MM.1S (cell line): ENCODE results near the gene DNAH6.

Source experiments
- DNase-seq: peaks from one replicate; pipeline ENCODE4 v3.0.0-alpha.2; 2015
- H2AFZ ChIP-seq: fragments of 300-600 bp; sonication (generic); 2 replicates; pipeline ENCODE4 v1.6.0; 2016; ENCODE audit warnings: antibody characterized with exemption, low read length
- H3F3A ChIP-seq: fragments of 300-600 bp; sonication (generic); 2 replicates; pipeline ENCODE4 v1.6.1; 2016; ENCODE audit warnings: mild to moderate bottlenecking, antibody characterized with exemption, low read length, moderate library complexity, mixed read lengths; ENCODE audit not compliant: insufficient read depth
- H3K27ac ChIP-seq: fragments of 300-600 bp; sonication (generic); 2 replicates; pipeline ENCODE4 v1.5.1; 2016; ENCODE audit warnings: mild to moderate bottlenecking, low read length
- H3K27me3 ChIP-seq: fragments of 300-600 bp; sonication (generic); replicated peaks from 2 replicates; pipeline ENCODE4 v1.6.0; 2016; ENCODE audit warnings: low read length; ENCODE audit not compliant: insufficient read depth
- H3K36me3 ChIP-seq: fragments of 300-600 bp; sonication (generic); replicated peaks from 2 replicates; pipeline ENCODE4 v1.6.1; 2016; ENCODE audit warnings: mild to moderate bottlenecking, low read length, mixed read lengths; ENCODE audit not compliant: insufficient read depth
- H3K4me1 ChIP-seq: fragments of 300-600 bp; sonication (generic); 2 replicates; pipeline ENCODE4 v1.6.1; 2016; ENCODE audit warnings: low read length, mixed read lengths
- H3K4me2 ChIP-seq: fragments of 300-600 bp; sonication (generic); 2 replicates; pipeline ENCODE4 v1.6.0; 2016; ENCODE audit warnings: low read depth, low read length
- H3K4me3 ChIP-seq: fragments of 300-600 bp; sonication (generic); 2 replicates; pipeline ENCODE4 v1.5.1; 2016; ENCODE audit warnings: low read length, mixed read lengths
- H3K79me2 ChIP-seq: fragments of 300-600 bp; sonication (generic); 2 replicates; pipeline ENCODE4 v1.6.1; 2016; ENCODE audit warnings: mixed run types, low read length, mixed read lengths
- H3K9ac ChIP-seq: fragments of 300-600 bp; sonication (generic); 2 replicates; pipeline ENCODE4 v1.6.1; 2016; ENCODE audit warnings: low read length, mixed read lengths
- H3K9me2 ChIP-seq: fragments of 300-600 bp; sonication (generic); replicated peaks from 2 replicates; pipeline ENCODE4 v1.6.1; 2016; ENCODE audit warnings: mild to moderate bottlenecking, low read length, mixed read lengths; ENCODE audit not compliant: insufficient read depth
- H3K9me3 ChIP-seq: fragments of 300-600 bp; sonication (generic); replicated peaks from 2 replicates; pipeline ENCODE4 v1.6.1; 2016; ENCODE audit warnings: mild to moderate bottlenecking, low read length, mixed read lengths; ENCODE audit not compliant: insufficient read depth
- H4K20me1 ChIP-seq: fragments of 300-600 bp; sonication (generic); 2 replicates; pipeline ENCODE4 v1.6.1; 2016; ENCODE audit warnings: mild to moderate bottlenecking, low read length, moderate library complexity, mixed read lengths; ENCODE audit not compliant: insufficient read depth
- CTCF ChIP-seq: fragments of 300-600 bp; sonication (generic); IDR thresholded peaks from 2 replicates; pipeline ENCODE4 v1.5.1; 2016; ENCODE audit warnings: antibody characterized with exemption, low read length, mixed read lengths
- EZH2 ChIP-seq: fragments of 300-600 bp; sonication (generic); optimal IDR thresholded peaks from 2 replicates; pipeline ENCODE3; 2017; ENCODE audit warnings: low read depth, mild to moderate bottlenecking, antibody characterized with exemption, low read length, mixed read lengths
- EZH2phosphoT487 ChIP-seq: fragments of 300-600 bp; sonication (generic); IDR thresholded peaks from 2 replicates; pipeline ENCODE4 v1.6.1; 2018; ENCODE audit warnings: antibody characterized with exemption, low read length

Gene DNAH6

GRCh38 chr2:84545005-84545404 lies 28.7 kb downstream of the DNAH6 start:
- Histone ChIP-seq H3K4me3 (no peak overlapping the region), H3K4me2 (no peak overlapping the region), H3K79me2 (no peaks in the 10 kb centered on the region), H3K4me1 (no peaks in the 10 kb centered on the region), H3K36me3 (no peaks in the 10 kb centered on the region; the same call in 1 of the 2 replicates), H2AFZ (no peak overlapping the region), H3K27me3 (no peaks in the 10 kb centered on the region), H3K9ac (no peak overlapping the region), H3F3A (no peaks in the 10 kb centered on the region), H3K9me3 (no peaks in the 10 kb centered on the region), H3K9me2 (no peaks in the 10 kb centered on the region), H3K27ac (no peak overlapping the region), H4K20me1 (no peaks in the 10 kb centered on the region)
- no peak for TF ChIP-seq EZH2phosphoT487
- TF ChIP-seq EZH2: no peak
- TF ChIP-seq CTCF: no peak
- DNase-seq: no peak

GRCh38 chr2:84546551-84546950 lies 30.3 kb downstream of the DNAH6 start:
- no peaks in the 10 kb centered on the region for H3K79me2 ChIP-seq
- no peaks in the 10 kb centered on the region for H4K20me1 ChIP-seq
- H3K4me3 ChIP-seq: no peak overlapping the region
- H3K4me2 ChIP-seq: no peak overlapping the region
- no peak for DNase-seq
- no peaks in the 10 kb centered on the region; the same call in 1 of the 2 replicates for H3K36me3 ChIP-seq
- H3F3A ChIP-seq: no peaks in the 10 kb centered on the region
- no peak for TF ChIP-seq EZH2phosphoT487
- no peak for TF ChIP-seq CTCF
- no peak for TF ChIP-seq EZH2
- no peak overlapping the region for H3K27ac ChIP-seq
- no peaks in the 10 kb centered on the region for H3K27me3 ChIP-seq
- no peak overlapping the region for H2AFZ ChIP-seq
- no peak overlapping the region for H3K9ac ChIP-seq
- H3K4me1 ChIP-seq: no peaks in the 10 kb centered on the region
- no peaks in the 10 kb centered on the region for H3K9me3 ChIP-seq
- H3K9me2 ChIP-seq: no peaks in the 10 kb centered on the region

GRCh38 chr2:84548303-84548702 lies 32.0 kb downstream of the DNAH6 start:
- no peaks in the 10 kb centered on the region for H3K9me3 ChIP-seq
- H3K9ac ChIP-seq: no peak overlapping the region
- no peaks in the 10 kb centered on the region; the same call in 1 of the 2 replicates for H3K36me3 ChIP-seq
- no peaks in the 10 kb centered on the region for H3K4me1 ChIP-seq
- H3K9me2 ChIP-seq: no peaks in the 10 kb centered on the region
- H2AFZ ChIP-seq: no peak overlapping the region
- no peaks in the 10 kb centered on the region for H4K20me1 ChIP-seq
- H3K4me3 ChIP-seq: no peak overlapping the region
- DNase-seq: no peak
- no peaks in the 10 kb centered on the region for H3K27me3 ChIP-seq
- no peak overlapping the region for H3K27ac ChIP-seq
- H3F3A ChIP-seq: no peaks in the 10 kb centered on the region
- no peak for TF ChIP-seq CTCF
- TF ChIP-seq EZH2phosphoT487: no peak
- no peak for TF ChIP-seq EZH2
- H3K79me2 ChIP-seq: no peaks in the 10 kb centered on the region
- no peak overlapping the region for H3K4me2 ChIP-seq
